Activated CD4-positive, alpha-beta memory T cell treated with anti-CD3 and anti-CD28 coated beads, Interleukin-2, amount 10 ng/mL, durations not matched to agents 7 days and 5 days (primary cell): Measurements from ENCODE around the gene OLFML2B. TPM values are rescaled to one million over a fixed set of nuclear protein-coding genes. Genes with fewer than 3 reads are reported as not detected.

Experiments used
- CTCF ChIA-PET: fragments of 350-600 bp; sonication (Branson Sonifier 250); formaldehyde crosslinking; loops from one replicate; lab custom pipeline; 2021; ENCODE audit warnings: antibody characterized with exemption, inconsistent platforms; lab: Charles Lee
- POLR2A ChIA-PET: fragments of 350-600 bp; sonication (Branson Sonifier 250); formaldehyde crosslinking; loops from one replicate; lab custom pipeline; 2021; ENCODE audit warnings: antibody characterized with exemption; lab: Charles Lee
- DNase-seq: peaks from one replicate; pipeline ENCODE4 v3.0.0-alpha.2; 2020
- H3K27ac Mint-ChIP-seq: one replicate; pipeline ENCODE4 v1.8.0; 2021; ENCODE audit warnings: mild to moderate bottlenecking, mixed read lengths
- H3K27me3 Mint-ChIP-seq: one replicate; pipeline ENCODE4 v1.8.0; 2021; ENCODE audit warnings: mixed read lengths
- H3K36me3 Mint-ChIP-seq: one replicate; pipeline ENCODE4 v1.8.0; 2021; ENCODE audit warnings: low read depth, mixed read lengths
- H3K4me1 Mint-ChIP-seq: one replicate; pipeline ENCODE4 v1.8.0; 2021; ENCODE audit warnings: mixed read lengths
- H3K4me3 Mint-ChIP-seq: one replicate; pipeline ENCODE4 v1.8.0; 2021; ENCODE audit warnings: mild to moderate bottlenecking, mixed read lengths
- H3K9me3 Mint-ChIP-seq: one replicate; pipeline ENCODE4 v1.8.0; 2021; ENCODE audit warnings: mixed read lengths
- total RNA-seq, 2 experiments: library from RNA; stranded (reverse); gene quantifications; one replicate each; pipeline ENCODE4 v1.2.3, GENCODE V29; 2021

Gene OLFML2B
- total RNA-seq, 2 experiments from 2014 or later = not detected

GRCh38 chr1:162014202-162014601 lies 9.5 kb downstream of the OLFML2B start:
- no peak for DNase-seq
- H3K36me3 Mint-ChIP-seq = no peaks in the 10 kb centered on the region
- no peaks in the 10 kb centered on the region for H3K4me1 Mint-ChIP-seq
- no peaks in the 10 kb centered on the region for H3K9me3 Mint-ChIP-seq
- POLR2A ChIA-PET = no interaction called here
- no peak overlapping the region for H3K27ac Mint-ChIP-seq
- peaks cover 11% of the 10 kb centered on the region for H3K27me3 Mint-ChIP-seq
- CTCF ChIA-PET = interaction anchor here (1.2 kb wide), 1 partner anchor 23 kb away, joined by 3 read pairs; no protein-coding TSS in a partner anchor
- H3K4me3 Mint-ChIP-seq = no peak overlapping the region

GRCh38 chr1:162013289-162013688 lies 10.4 kb downstream of the OLFML2B start:
- Mint-ChIP-seq H3K4me1 (no peaks in the 10 kb centered on the region), H3K9me3 (no peaks in the 10 kb centered on the region), H3K27me3 (peaks cover 11% of the 10 kb centered on the region), H3K4me3 (no peak overlapping the region), H3K36me3 (no peaks in the 10 kb centered on the region), H3K27ac (no peak overlapping the region)
- CTCF ChIA-PET = no interaction called here
- POLR2A ChIA-PET = no interaction called here
- DNase-seq = no peak

GRCh38 chr1:162011337-162012012 lies 12.2 kb downstream of the OLFML2B start:
- POLR2A ChIA-PET = no interaction called here
- Mint-ChIP-seq H3K27ac (no peak overlapping the region), H3K4me1 (no peaks in the 10 kb centered on the region), H3K9me3 (no peaks in the 10 kb centered on the region), H3K27me3 (peaks cover 9% of the 10 kb centered on the region), H3K4me3 (no peak overlapping the region), H3K36me3 (no peaks in the 10 kb centered on the region)
- no peak for DNase-seq
- CTCF ChIA-PET = no interaction called here

- no peak for DNase-seq
- no peaks in the 10 kb centered on the region for H3K36me3 Mint-ChIP-seq
- H3K9me3 Mint-ChIP-seq = no peaks in the 10 kb centered on the region
- no peaks in the 10 kb centered on the region for H3K4me1 Mint-ChIP-seq
- H3K27ac Mint-ChIP-seq = no peak overlapping the region
- no peak overlapping the region for H3K4me3 Mint-ChIP-seq
- ChIA-PET CTCF (no interaction called here), POLR2A (no interaction called here)
- peaks cover 13% of the 10 kb centered on the region for H3K27me3 Mint-ChIP-seq
Measured at GRCh38 chr1:162010175-162010506, 13.5 kb downstream of the OLFML2B start.

GRCh38 chr1:162009501-162010174 lies 14.0 kb downstream of the OLFML2B start:
- Mint-ChIP-seq H3K27ac (no peak overlapping the region), H3K27me3 (peaks cover 17% of the 10 kb centered on the region), H3K4me3 (no peak overlapping the region), H3K36me3 (no peaks in the 10 kb centered on the region), H3K9me3 (no peaks in the 10 kb centered on the region), H3K4me1 (peaks cover 3% of the 10 kb centered on the region)
- no peak for DNase-seq
- ChIA-PET POLR2A (no interaction called here), CTCF (no interaction called here)

- POLR2A ChIA-PET = no interaction called here
- no peak for DNase-seq
- no peaks in the 10 kb centered on the region for H3K36me3 Mint-ChIP-seq
- CTCF ChIA-PET = no interaction called here
- no peak overlapping the region for H3K27ac Mint-ChIP-seq
- H3K27me3 Mint-ChIP-seq = peaks cover 15% of the 10 kb centered on the region
- H3K4me3 Mint-ChIP-seq = no peak overlapping the region
- no peaks in the 10 kb centered on the region for H3K9me3 Mint-ChIP-seq
- H3K4me1 Mint-ChIP-seq = peaks cover 10% of the 10 kb centered on the region
Measured at GRCh38 chr1:162008799-162009198, 14.9 kb downstream of the OLFML2B start.

GRCh38 chr1:162007466-162007865 lies 16.2 kb downstream of the OLFML2B start:
- ChIA-PET CTCF (no interaction called here), POLR2A (no interaction called here)
- H3K9me3 Mint-ChIP-seq = no peaks in the 10 kb centered on the region
- H3K36me3 Mint-ChIP-seq = no peaks in the 10 kb centered on the region
- no peak overlapping the region for H3K4me3 Mint-ChIP-seq
- no peak for DNase-seq
- H3K27ac Mint-ChIP-seq = no peak overlapping the region
- peaks cover 13% of the 10 kb centered on the region for H3K27me3 Mint-ChIP-seq
- H3K4me1 Mint-ChIP-seq = peaks cover 14% of the 10 kb centered on the region

GRCh38 chr1:162006081-162006480 lies 17.6 kb downstream of the OLFML2B start:
- Mint-ChIP-seq H3K27ac (no peak overlapping the region), H3K4me3 (no peak overlapping the region), H3K4me1 (peaks cover 14% of the 10 kb centered on the region), H3K36me3 (no peaks in the 10 kb centered on the region), H3K9me3 (no peaks in the 10 kb centered on the region), H3K27me3 (peaks cover 12% of the 10 kb centered on the region)
- ChIA-PET POLR2A (no interaction called here), CTCF (no interaction called here)
- DNase-seq = no peak

- DNase-seq = no peak
- H3K27ac Mint-ChIP-seq = no peak overlapping the region
- peaks cover 14% of the 10 kb centered on the region for H3K4me1 Mint-ChIP-seq
- ChIA-PET POLR2A (no interaction called here), CTCF (interaction anchor here (1.1 kb wide), 1 partner anchor 212 kb away, joined by 5 read pairs; no protein-coding TSS in a partner anchor)
- no peaks in the 10 kb centered on the region for H3K36me3 Mint-ChIP-seq
- peaks cover 12% of the 10 kb centered on the region for H3K27me3 Mint-ChIP-seq
- H3K4me3 Mint-ChIP-seq = no peak overlapping the region
- H3K9me3 Mint-ChIP-seq = no peaks in the 10 kb centered on the region
Measured at GRCh38 chr1:162004441-162004950, 19.2 kb downstream of the OLFML2B start.

GRCh38 chr1:162003830-162004215 lies 19.8 kb downstream of the OLFML2B start:
- H3K36me3 Mint-ChIP-seq = no peaks in the 10 kb centered on the region
- H3K9me3 Mint-ChIP-seq = no peaks in the 10 kb centered on the region
- H3K27me3 Mint-ChIP-seq = peaks cover 12% of the 10 kb centered on the region
- no peak overlapping the region for H3K4me3 Mint-ChIP-seq
- CTCF ChIA-PET = interaction anchor here (1.1 kb wide), 1 partner anchor 211 kb away, joined by 5 read pairs; no protein-coding TSS in a partner anchor
- DNase-seq = no peak
- H3K4me1 Mint-ChIP-seq = peaks cover 14% of the 10 kb centered on the region
- POLR2A ChIA-PET = no interaction called here
- no peak overlapping the region for H3K27ac Mint-ChIP-seq

GRCh38 chr1:162003061-162003829 lies 20.4 kb downstream of the OLFML2B start:
- Mint-ChIP-seq H3K27me3 (peaks cover 12% of the 10 kb centered on the region), H3K27ac (no peak overlapping the region), H3K9me3 (no peaks in the 10 kb centered on the region), H3K4me1 (peaks cover 14% of the 10 kb centered on the region), H3K4me3 (no peak overlapping the region), H3K36me3 (no peaks in the 10 kb centered on the region)
- CTCF ChIA-PET = interaction anchor here (1.1 kb wide), 1 partner anchor 211 kb away, joined by 5 read pairs; no protein-coding TSS in a partner anchor
- DNase-seq = no peak
- POLR2A ChIA-PET = no interaction called here

- DNase-seq = no peak
- Mint-ChIP-seq H3K27ac (no peak overlapping the region), H3K27me3 (peaks cover 3% of the 10 kb centered on the region), H3K36me3 (no peaks in the 10 kb centered on the region), H3K4me3 (no peak overlapping the region), H3K9me3 (no peaks in the 10 kb centered on the region), H3K4me1 (peaks cover 14% of the 10 kb centered on the region)
- ChIA-PET POLR2A (no interaction called here), CTCF (no interaction called here)
Measured at GRCh38 chr1:162000053-162000420, 23.6 kb downstream of the OLFML2B start.
